Measurements from ENCODE around the gene SLC17A5.

SLC17A5 gene

GRCh38 chr6:73608761-73609160 lies 45.0 kb downstream of the SLC17A5 start:
- H2BK12ac ChIP-seq (ENCODE audit: low read length): no peak overlapping the region
- H3K9me3 ChIP-seq (ENCODE audit: insufficient read depth, low read depth, low read length): no peaks in the 10 kb centered on the region
- H3K4me3 ChIP-seq (ENCODE audit: low read depth, low read length): no peak overlapping the region
- no peak overlapping the region for H2AK5ac ChIP-seq (ENCODE audit: low read length)
- no peak overlapping the region for H3K4ac ChIP-seq (ENCODE audit: low read depth, low read length)
- H3K14ac ChIP-seq (ENCODE audit: low read length): no peak overlapping the region
- H3K27ac ChIP-seq (ENCODE audit: low read depth, low read length): no peak overlapping the region
- no peak overlapping the region for H2AFZ ChIP-seq (ENCODE audit: insufficient read depth, low read length, poor library complexity)
- WGBS (ENCODE audit: extremely low coverage, insufficient coverage, insufficient read length): no CpG with 5 or more reads among the region's 4 CpGs
- H3K27me3 ChIP-seq (ENCODE audit: insufficient read depth, low read length): no peaks in the 10 kb centered on the region
- peaks cover 0 to 2% of the 10 kb centered on the region in 2 experiments for H3K36me3 ChIP-seq (ENCODE audit: control insufficient read depth in 1 of 2, insufficient read depth in 2 of 2, low read length in 2 of 2)
- H4K8ac ChIP-seq (ENCODE audit: low read depth, low read length): no peak overlapping the region
- H3K4me2 ChIP-seq (ENCODE audit: low read length): no peak overlapping the region
- no peak overlapping the region for H2BK120ac ChIP-seq (ENCODE audit: insufficient read depth, low read length, poor library complexity)
- no peaks in the 10 kb centered on the region for H3K79me1 ChIP-seq (ENCODE audit: low read length)
- no peak for DNase-seq
- H4K12ac ChIP-seq (ENCODE audit: low read depth, low read length): no peak overlapping the region
- H2BK5ac ChIP-seq (ENCODE audit: low read depth, low read length, poor library complexity): no peak overlapping the region
- H3K23ac ChIP-seq (ENCODE audit: low read length): no peak overlapping the region
- no peak overlapping the region for H3K18ac ChIP-seq (ENCODE audit: low read length)
- no peak overlapping the region for H3K9ac ChIP-seq (ENCODE audit: low read length)
- peaks cover 4 to 5% of the 10 kb centered on the region in 2 experiments for H3K4me1 ChIP-seq (ENCODE audit: control insufficient read depth in 1 of 2, insufficient read depth in 2 of 2, low read length in 2 of 2)
- no peaks in the 10 kb centered on the region for H3K79me2 ChIP-seq (ENCODE audit: control insufficient read depth, insufficient read depth, low read length, poor library complexity)
- no peak overlapping the region for H4K91ac ChIP-seq (ENCODE audit: low read depth, low read length)

DNA sequence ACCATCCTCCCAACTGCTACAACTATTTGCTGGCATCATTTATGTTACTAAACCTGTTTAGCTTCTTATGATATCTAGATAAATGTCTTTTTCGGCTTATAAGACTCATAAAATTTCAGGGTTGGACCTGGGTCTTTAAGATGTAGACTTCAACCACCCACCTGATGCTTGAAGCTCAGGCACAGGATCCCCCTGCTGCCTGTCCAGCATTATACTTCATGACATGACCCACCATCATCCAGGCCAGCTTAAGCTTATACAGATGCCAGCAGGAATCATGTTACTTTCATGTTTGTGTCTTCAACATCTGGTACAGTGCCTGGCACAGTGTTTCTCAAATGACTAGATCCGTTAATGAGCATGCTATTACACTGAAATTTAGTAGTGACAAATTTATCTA lies 47.4 kb downstream of the SLC17A5 start:
- Histone ChIP-seq H3K9me3 (ENCODE audit: insufficient read depth, low read depth, low read length) (no peaks in the 10 kb centered on the region), H2BK120ac (ENCODE audit: insufficient read depth, low read length, poor library complexity) (no peak overlapping the region), H4K91ac (ENCODE audit: low read depth, low read length) (no peak overlapping the region), H4K12ac (ENCODE audit: low read depth, low read length) (no peak overlapping the region), H4K8ac (ENCODE audit: low read depth, low read length) (no peak overlapping the region), H3K27ac (ENCODE audit: low read depth, low read length) (no peak overlapping the region), H2BK12ac (ENCODE audit: low read length) (no peak overlapping the region), H3K23ac (ENCODE audit: low read length) (no peak overlapping the region), H2AFZ (ENCODE audit: insufficient read depth, low read length, poor library complexity) (no peak overlapping the region), H3K4me3 (ENCODE audit: low read depth, low read length) (no peak overlapping the region), H2AK5ac (ENCODE audit: low read length) (no peak overlapping the region), H3K79me2 (ENCODE audit: control insufficient read depth, insufficient read depth, low read length, poor library complexity) (no peaks in the 10 kb centered on the region), H2BK5ac (ENCODE audit: low read depth, low read length, poor library complexity) (no peak overlapping the region), H3K4me1 (ENCODE audit: control insufficient read depth in 1 of 2, insufficient read depth in 2 of 2, low read length in 2 of 2) (no peaks in the 10 kb centered on the region), H3K27me3 (ENCODE audit: insufficient read depth, low read length) (no peaks in the 10 kb centered on the region), H3K18ac (ENCODE audit: low read length) (no peak overlapping the region), H3K79me1 (ENCODE audit: low read length) (no peaks in the 10 kb centered on the region), H3K36me3 (ENCODE audit: control insufficient read depth in 1 of 2, insufficient read depth in 2 of 2, low read length in 2 of 2) (peaks cover 0 to 2% of the 10 kb centered on the region in 2 experiments), H3K4ac (ENCODE audit: low read depth, low read length) (no peak overlapping the region), H3K14ac (ENCODE audit: low read length) (no peak overlapping the region), H3K9ac (ENCODE audit: low read length) (no peak overlapping the region), H3K4me2 (ENCODE audit: low read length) (no peak overlapping the region)
- no CpG with 5 or more reads among the region's 2 CpGs for WGBS (ENCODE audit: extremely low coverage, insufficient coverage, insufficient read length)
- DNase-seq: peak in 1 of 2 donors; percentile 42

GRCh38 chr6:73604461-73604860 lies 49.3 kb downstream of the SLC17A5 start:
- Histone ChIP-seq H3K23ac (ENCODE audit: low read length) (no peak overlapping the region), H4K91ac (ENCODE audit: low read depth, low read length) (peak overlapping the region; percentile 59), H3K27me3 (ENCODE audit: insufficient read depth, low read length) (no peaks in the 10 kb centered on the region), H4K12ac (ENCODE audit: low read depth, low read length) (no peak overlapping the region), H3K79me1 (ENCODE audit: low read length) (no peaks in the 10 kb centered on the region), H2AK5ac (ENCODE audit: low read length) (no peak overlapping the region), H3K4me3 (ENCODE audit: low read depth, low read length) (no peak overlapping the region), H3K9ac (ENCODE audit: low read length) (no peak overlapping the region), H3K27ac (ENCODE audit: low read depth, low read length) (no peak overlapping the region), H3K4me1 (ENCODE audit: control insufficient read depth in 1 of 2, insufficient read depth in 2 of 2, low read length in 2 of 2) (no peaks in the 10 kb centered on the region), H3K9me3 (ENCODE audit: insufficient read depth, low read depth, low read length) (no peaks in the 10 kb centered on the region), H2BK5ac (ENCODE audit: low read depth, low read length, poor library complexity) (no peak overlapping the region), H3K14ac (ENCODE audit: low read length) (no peak overlapping the region), H2BK12ac (ENCODE audit: low read length) (no peak overlapping the region), H3K4me2 (ENCODE audit: low read length) (no peak overlapping the region), H2BK120ac (ENCODE audit: insufficient read depth, low read length, poor library complexity) (no peak overlapping the region), H4K8ac (ENCODE audit: low read depth, low read length) (no peak overlapping the region), H3K36me3 (ENCODE audit: control insufficient read depth in 1 of 2, insufficient read depth in 2 of 2, low read length in 2 of 2) (peaks cover 0 to 2% of the 10 kb centered on the region in 2 experiments), H3K18ac (ENCODE audit: low read length) (no peak overlapping the region), H3K4ac (ENCODE audit: low read depth, low read length) (no peak overlapping the region), H2AFZ (ENCODE audit: insufficient read depth, low read length, poor library complexity) (no peak overlapping the region), H3K79me2 (ENCODE audit: control insufficient read depth, insufficient read depth, low read length, poor library complexity) (no peaks in the 10 kb centered on the region)
- no peak for DNase-seq
- no CpG with 5 or more reads among the region's 5 CpGs for WGBS (ENCODE audit: extremely low coverage, insufficient coverage, insufficient read length)

- H3K4me3 ChIP-seq (ENCODE audit: low read depth, low read length): no peak overlapping the region
- H3K4me1 ChIP-seq (ENCODE audit: control insufficient read depth in 1 of 2, insufficient read depth in 2 of 2, low read length in 2 of 2): no peaks in the 10 kb centered on the region
- no peak overlapping the region for H2AFZ ChIP-seq (ENCODE audit: insufficient read depth, low read length, poor library complexity)
- no peak overlapping the region for H4K12ac ChIP-seq (ENCODE audit: low read depth, low read length)
- H4K91ac ChIP-seq (ENCODE audit: low read depth, low read length): no peak overlapping the region
- H2AK5ac ChIP-seq (ENCODE audit: low read length): no peak overlapping the region
- no peak overlapping the region for H4K8ac ChIP-seq (ENCODE audit: low read depth, low read length)
- no peak overlapping the region for H3K9ac ChIP-seq (ENCODE audit: low read length)
- no peak overlapping the region for H3K4ac ChIP-seq (ENCODE audit: low read depth, low read length)
- H3K9me3 ChIP-seq (ENCODE audit: insufficient read depth, low read depth, low read length): no peaks in the 10 kb centered on the region
- no peak overlapping the region for H3K18ac ChIP-seq (ENCODE audit: low read length)
- H2BK5ac ChIP-seq (ENCODE audit: low read depth, low read length, poor library complexity): no peak overlapping the region
- H3K27ac ChIP-seq (ENCODE audit: low read depth, low read length): no peak overlapping the region
- peaks cover 0 to 2% of the 10 kb centered on the region in 2 experiments for H3K36me3 ChIP-seq (ENCODE audit: control insufficient read depth in 1 of 2, insufficient read depth in 2 of 2, low read length in 2 of 2)
- no peak overlapping the region for H3K14ac ChIP-seq (ENCODE audit: low read length)
- H3K4me2 ChIP-seq (ENCODE audit: low read length): no peak overlapping the region
- no peak for DNase-seq
- no peak overlapping the region for H2BK120ac ChIP-seq (ENCODE audit: insufficient read depth, low read length, poor library complexity)
- H3K79me1 ChIP-seq (ENCODE audit: low read length): no peaks in the 10 kb centered on the region
- no peak overlapping the region for H3K23ac ChIP-seq (ENCODE audit: low read length)
- H3K79me2 ChIP-seq (ENCODE audit: control insufficient read depth, insufficient read depth, low read length, poor library complexity): no peaks in the 10 kb centered on the region
- no peaks in the 10 kb centered on the region for H3K27me3 ChIP-seq (ENCODE audit: insufficient read depth, low read length)
- no CpG with 5 or more reads among the region's 1 CpG for WGBS (ENCODE audit: extremely low coverage, insufficient coverage, insufficient read length)
- H2BK12ac ChIP-seq (ENCODE audit: low read length): no peak overlapping the region
Observed at GRCh38 chr6:73604020-73604419, 49.8 kb downstream of the SLC17A5 start.

All from trophoblast cell (in vitro differentiated cells and primary cell).